ENCODE results near the gene COX7A2.

COX7A2 gene

DNA sequence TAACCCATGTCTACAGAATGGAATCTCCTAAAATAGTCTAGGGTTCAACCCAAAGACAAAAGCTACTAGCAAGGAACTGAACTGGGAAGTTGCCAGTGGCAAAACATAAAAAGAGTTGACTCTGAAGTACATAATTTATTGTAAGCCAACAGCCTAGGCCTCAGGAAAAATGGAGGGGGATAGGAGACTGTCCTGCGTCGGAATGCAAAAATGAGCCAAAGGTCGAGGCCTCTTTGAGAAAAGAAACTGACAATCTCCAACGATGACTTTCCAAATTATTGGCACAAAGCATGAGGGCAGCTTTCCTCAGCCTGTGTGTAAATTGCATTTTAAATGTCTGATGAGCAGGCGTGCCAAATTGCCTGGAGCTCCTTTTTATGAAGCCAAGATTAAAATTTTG is 39.9 kb downstream of the COX7A2 start:
- Histone ChIP-seq H3K4me1 (ENCODE audit: control insufficient read depth, insufficient read depth, low read depth, low read length) (peaks cover 24% of the 10 kb centered on the region), H3K27ac (ENCODE audit: low read length, poor library complexity, severe bottlenecking) (peak overlapping the region; percentile 85), H3K4ac (ENCODE audit: low read depth in 1 of 2, low read length in 2 of 2) (no peak overlapping the region), H3K23ac (ENCODE audit: low read length in 2 of 2) (no peak overlapping the region), H3K18ac (ENCODE audit: low read depth in 1 of 2, low read length in 2 of 2) (peak overlapping the region in 1 of 2 experiments; percentile 14), H2AK5ac (ENCODE audit: low read length, severe bottlenecking) (peak overlapping the region; percentile 78), H4K8ac (ENCODE audit: low read length) (no peak overlapping the region), H4K91ac (ENCODE audit: low read length) (no peak overlapping the region), H2BK120ac (ENCODE audit: low read depth, low read length) (no peak overlapping the region), H3K27me3 (ENCODE audit: control insufficient read depth in 1 of 2, insufficient read depth in 1 of 2, low read length in 2 of 2) (no peaks in the 10 kb centered on the region), H3K9me3 (ENCODE audit: control insufficient read depth, low read length) (no peaks in the 10 kb centered on the region), H3K4me2 (ENCODE audit: low read length, poor library complexity, severe bottlenecking) (peak overlapping the region; percentile 76), H2BK15ac (ENCODE audit: low read depth, poor library complexity, severe bottlenecking) (no peak overlapping the region), H2BK12ac (ENCODE audit: low read length in 2 of 2) (peak overlapping the region; percentile 38 to 83), H3K79me1 (replicated peaks; ENCODE audit: low read length, poor library complexity, severe bottlenecking) (peaks cover 4% of the 10 kb centered on the region), H2AFZ (ENCODE audit: low read depth, low read length) (no peak overlapping the region), H3K9ac (ENCODE audit: low read length) (peak overlapping the region; percentile 95), H3K36me3 (ENCODE audit: control insufficient read depth in 1 of 2, insufficient read depth in 2 of 2, low read depth in 1 of 2, low read length in 2 of 2) (no peaks in the 10 kb centered on the region), H2BK5ac (ENCODE audit: low read depth, low read length, poor library complexity, severe bottlenecking) (no peak overlapping the region), H3K14ac (ENCODE audit: low read length in 2 of 2) (no peak overlapping the region), H3K4me3 (ENCODE audit: insufficient read depth in 1 of 2, low read depth in 1 of 2, low read length in 2 of 2) (peak overlapping the region in 1 of 2 experiments; percentile 96)
- WGBS, result 54% methylated on average over 5 of the region's 5 CpGs
- DNase-seq, result no peak

DNA sequence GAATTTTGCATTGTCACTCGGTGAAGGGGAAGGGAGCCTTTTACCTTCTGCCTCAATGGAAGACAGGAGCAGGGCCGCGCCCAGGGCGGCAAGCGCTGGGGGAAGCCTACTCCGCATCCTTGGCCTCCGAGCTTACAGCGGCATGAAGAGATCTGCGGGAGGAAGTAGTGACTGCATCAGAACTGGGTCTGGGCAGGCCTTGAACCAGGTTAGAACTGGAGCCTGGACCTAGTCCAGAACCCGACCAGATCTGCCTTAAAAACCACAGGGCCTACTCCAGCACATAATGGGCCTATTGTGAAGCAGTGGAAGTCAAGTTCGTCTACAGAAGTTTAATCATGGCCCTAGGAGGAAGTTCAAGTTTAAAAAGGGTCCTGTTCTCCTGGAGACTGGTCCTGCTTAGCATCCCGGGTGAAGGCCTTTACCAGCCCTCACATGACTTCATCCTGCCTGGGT is 40.9 kb downstream of the COX7A2 start:
- H3K4me1 ChIP-seq (ENCODE audit: control insufficient read depth, insufficient read depth, low read depth, low read length), result peaks cover 21% of the 10 kb centered on the region

DNA sequence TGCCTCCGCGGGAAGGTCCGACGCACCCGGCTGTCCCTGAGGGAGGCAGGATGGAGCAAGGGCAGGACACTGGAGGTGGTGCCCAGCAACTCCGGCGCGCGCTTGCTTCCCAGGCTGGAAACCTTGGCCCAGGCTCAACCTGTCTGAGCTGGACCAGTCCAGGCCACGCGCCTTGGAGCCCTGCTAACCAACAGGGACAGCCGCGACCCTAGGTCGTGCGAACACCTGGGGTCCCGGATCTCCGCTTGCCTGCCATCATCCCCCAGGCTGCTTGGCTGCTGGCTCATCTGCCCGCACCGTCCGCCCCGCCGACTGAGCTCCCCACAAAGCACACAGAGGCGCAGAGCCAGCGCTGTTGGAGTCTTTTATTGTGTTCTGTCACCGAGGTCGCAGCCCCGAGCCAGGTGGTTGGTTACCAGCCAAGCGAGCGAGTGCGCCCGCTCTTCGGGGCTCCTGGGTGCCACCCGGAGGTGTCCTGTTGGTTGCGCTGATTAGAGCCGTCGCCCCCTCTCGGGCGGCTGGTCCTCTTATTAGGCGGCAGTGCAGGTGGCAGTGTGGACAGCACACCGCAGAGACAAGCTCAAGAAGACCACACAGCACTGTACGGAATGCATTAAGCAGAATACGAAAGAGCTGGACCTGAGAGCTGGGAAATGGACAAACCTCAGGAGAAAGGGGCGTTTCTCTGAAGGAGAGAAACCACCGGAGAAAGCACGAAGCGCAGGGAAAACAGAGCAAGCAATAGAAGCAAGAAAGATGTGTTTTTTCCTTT is 41.5 kb downstream of the COX7A2 start:
- Histone ChIP-seq H2BK12ac (ENCODE audit: low read length in 2 of 2) (peak overlapping the region; percentile 12 to 66), H3K36me3 (ENCODE audit: control insufficient read depth in 1 of 2, insufficient read depth in 2 of 2, low read depth in 1 of 2, low read length in 2 of 2) (no peaks in the 10 kb centered on the region), H3K9ac (ENCODE audit: low read length) (peak overlapping the region; percentile 95), H3K4me3 (ENCODE audit: insufficient read depth in 1 of 2, low read depth in 1 of 2, low read length in 2 of 2) (peak overlapping the region; percentile 45 to 96), H2BK120ac (ENCODE audit: low read depth, low read length) (peak overlapping the region; percentile 79), H3K79me1 (replicated peaks; ENCODE audit: low read length, poor library complexity, severe bottlenecking) (no peaks in the 10 kb centered on the region), H2BK5ac (ENCODE audit: low read depth, low read length, poor library complexity, severe bottlenecking) (no peak overlapping the region), H3K4ac (ENCODE audit: low read depth in 1 of 2, low read length in 2 of 2) (peak overlapping the region; percentile 35 to 42), H2AK5ac (ENCODE audit: low read length, severe bottlenecking) (peak overlapping the region; percentile 71), H2AFZ (ENCODE audit: low read depth, low read length) (peak overlapping the region; percentile 11), H3K9me3 (ENCODE audit: control insufficient read depth, low read length) (no peaks in the 10 kb centered on the region), H2BK15ac (ENCODE audit: low read depth, poor library complexity, severe bottlenecking) (peak overlapping the region; percentile 48), H3K4me2 (ENCODE audit: low read length, poor library complexity, severe bottlenecking) (peak overlapping the region; percentile 60), H3K14ac (ENCODE audit: low read length in 2 of 2) (no peak overlapping the region), H3K18ac (ENCODE audit: low read depth in 1 of 2, low read length in 2 of 2) (peak overlapping the region; percentile 26 to 81), H4K8ac (ENCODE audit: low read length) (peak overlapping the region; percentile 33), H3K27me3 (ENCODE audit: control insufficient read depth in 1 of 2, insufficient read depth in 1 of 2, low read length in 2 of 2) (no peaks in the 10 kb centered on the region), H3K4me1 (ENCODE audit: control insufficient read depth, insufficient read depth, low read depth, low read length) (peaks cover 15% of the 10 kb centered on the region), H3K27ac (ENCODE audit: low read length, poor library complexity, severe bottlenecking) (peak overlapping the region; percentile 61), H4K91ac (ENCODE audit: low read length) (peak overlapping the region; percentile 91), H3K23ac (ENCODE audit: low read length in 2 of 2) (peak overlapping the region in 1 of 2 experiments; percentile 17)
- WGBS, result 9% methylated on average over 46 of the region's 46 CpGs
- DNase-seq, result peak; percentile 62

More for the DNA sequence above, 40.9 kb downstream of the COX7A2 start:
- Histone ChIP-seq H3K23ac (ENCODE audit: low read length in 2 of 2) (peak overlapping the region in 1 of 2 experiments; percentile 17), H3K27ac (ENCODE audit: low read length, poor library complexity, severe bottlenecking) (peak overlapping the region; percentile 61), H3K4me2 (ENCODE audit: low read length, poor library complexity, severe bottlenecking) (peak overlapping the region; percentile 60), H2BK15ac (ENCODE audit: low read depth, poor library complexity, severe bottlenecking) (peak overlapping the region; percentile 80), H2AK5ac (ENCODE audit: low read length, severe bottlenecking) (peak overlapping the region; percentile 71), H4K8ac (ENCODE audit: low read length) (peak overlapping the region; percentile 33), H3K18ac (ENCODE audit: low read depth in 1 of 2, low read length in 2 of 2) (peak overlapping the region; percentile 81 to 86), H3K4ac (ENCODE audit: low read depth in 1 of 2, low read length in 2 of 2) (peak overlapping the region; percentile 35 to 68), H4K91ac (ENCODE audit: low read length) (peak overlapping the region; percentile 83), H2BK5ac (ENCODE audit: low read depth, low read length, poor library complexity, severe bottlenecking) (no peak overlapping the region), H3K27me3 (ENCODE audit: control insufficient read depth in 1 of 2, insufficient read depth in 1 of 2, low read length in 2 of 2) (no peaks in the 10 kb centered on the region), H2AFZ (ENCODE audit: low read depth, low read length) (no peak overlapping the region), H3K14ac (ENCODE audit: low read length in 2 of 2) (peak overlapping the region; percentile 1 to 27), H2BK12ac (ENCODE audit: low read length in 2 of 2) (peak overlapping the region; percentile 66 to 74), H3K9ac (ENCODE audit: low read length) (peak overlapping the region; percentile 95), H3K79me1 (replicated peaks; ENCODE audit: low read length, poor library complexity, severe bottlenecking) (peaks cover 2% of the 10 kb centered on the region), H3K9me3 (ENCODE audit: control insufficient read depth, low read length) (no peaks in the 10 kb centered on the region), H3K4me3 (ENCODE audit: insufficient read depth in 1 of 2, low read depth in 1 of 2, low read length in 2 of 2) (peak overlapping the region; percentile 33 to 96), H2BK120ac (ENCODE audit: low read depth, low read length) (peak overlapping the region; percentile 79), H3K36me3 (ENCODE audit: control insufficient read depth in 1 of 2, insufficient read depth in 2 of 2, low read depth in 1 of 2, low read length in 2 of 2) (no peaks in the 10 kb centered on the region)
- 32% methylated on average over 11 of the region's 12 CpGs for WGBS
- peak; percentile 47 for DNase-seq

DNA sequence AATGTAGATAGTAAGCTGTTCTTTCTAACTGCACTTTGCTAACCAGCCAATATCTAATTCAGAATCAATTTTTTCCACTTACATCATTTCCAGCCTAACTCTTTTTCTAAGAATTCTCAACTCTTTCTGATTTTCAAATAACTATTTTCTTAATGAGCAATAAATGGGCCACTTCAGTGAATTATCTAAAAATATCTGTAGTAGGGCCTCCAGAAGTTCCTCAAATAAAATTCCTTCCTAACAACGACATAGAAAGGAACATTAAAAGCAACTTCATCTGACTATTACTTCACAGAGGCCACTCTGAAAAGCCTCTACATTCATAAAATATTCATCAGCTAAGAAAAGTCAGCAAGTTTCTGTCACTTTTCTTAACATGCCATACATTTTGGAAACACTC is 42.6 kb downstream of the COX7A2 start:
- no peak overlapping the region for H4K8ac ChIP-seq (ENCODE audit: low read length)
- H3K18ac ChIP-seq (ENCODE audit: low read depth in 1 of 2, low read length in 2 of 2), result no peak overlapping the region
- H3K4me3 ChIP-seq (ENCODE audit: insufficient read depth in 1 of 2, low read depth in 1 of 2, low read length in 2 of 2), result peak overlapping the region in 1 of 2 experiments; percentile 96
- H3K14ac ChIP-seq (ENCODE audit: low read length in 2 of 2), result no peak overlapping the region
- no peak overlapping the region for H2BK12ac ChIP-seq (ENCODE audit: low read length in 2 of 2)
- H2AFZ ChIP-seq (ENCODE audit: low read depth, low read length), result no peak overlapping the region
- H3K27me3 ChIP-seq (ENCODE audit: control insufficient read depth in 1 of 2, insufficient read depth in 1 of 2, low read length in 2 of 2), result no peaks in the 10 kb centered on the region
- no peak overlapping the region for H2BK5ac ChIP-seq (ENCODE audit: low read depth, low read length, poor library complexity, severe bottlenecking)
- 32% methylated on average over 1 of the region's 1 CpG for WGBS
- H3K9ac ChIP-seq (ENCODE audit: low read length), result peak overlapping the region; percentile 95
- no peak overlapping the region for H3K4me2 ChIP-seq (ENCODE audit: low read length, poor library complexity, severe bottlenecking)
- H3K9me3 ChIP-seq (ENCODE audit: control insufficient read depth, low read length), result peaks cover under 1% of the 10 kb centered on the region
- H4K91ac ChIP-seq (ENCODE audit: low read length), result no peak overlapping the region
- DNase-seq, result no peak
- no peak overlapping the region for H2BK15ac ChIP-seq (ENCODE audit: low read depth, poor library complexity, severe bottlenecking)
- no peak overlapping the region for H2AK5ac ChIP-seq (ENCODE audit: low read length, severe bottlenecking)
- no peaks in the 10 kb centered on the region for H3K36me3 ChIP-seq (ENCODE audit: control insufficient read depth in 1 of 2, insufficient read depth in 2 of 2, low read depth in 1 of 2, low read length in 2 of 2)
- H2BK120ac ChIP-seq (ENCODE audit: low read depth, low read length), result no peak overlapping the region
- H3K4ac ChIP-seq (ENCODE audit: low read depth in 1 of 2, low read length in 2 of 2), result no peak overlapping the region
- H3K27ac ChIP-seq (ENCODE audit: low read length, poor library complexity, severe bottlenecking), result no peak overlapping the region
- no peak overlapping the region for H3K23ac ChIP-seq (ENCODE audit: low read length in 2 of 2)
- H3K4me1 ChIP-seq (ENCODE audit: control insufficient read depth, insufficient read depth, low read depth, low read length), result peaks cover 13% of the 10 kb centered on the region
- no peaks in the 10 kb centered on the region for H3K79me1 ChIP-seq (replicated peaks; ENCODE audit: low read length, poor library complexity, severe bottlenecking)

Measured in mesenchymal stem cell (in vitro differentiated cells and primary cell).